Uterus (tissue), 4 donors: ENCODE measurements around the gene TBXAS1. TPM values are rescaled to one million over a fixed set of nuclear protein-coding genes. Genes with fewer than 3 reads are reported as not detected.

Source experiments
- DNase-seq, 2 donors: peaks; one replicate each; pipeline ENCODE4 v3.0.0-alpha.2; 2019 to 2020
- H3K27ac ChIP-seq, 2 donors: fragments of 200-600 bp; sonication (generic); 1 replicate in 1 of 2; 2 replicates in 1 of 2; pipeline ENCODE4 v1.5.1; 2016 to 2018
- H3K27me3 ChIP-seq, 2 donors: fragments of 200-600 bp; sonication (generic); one replicate each; pipeline ENCODE4 v1.5.1; 2018 to 2019; ENCODE audit warnings: control low read depth in 1 of 2
- H3K36me3 ChIP-seq, 2 donors: fragments of 200-600 bp; sonication (generic); one replicate each; pipeline ENCODE4 v1.5.1; 2019; ENCODE audit warnings: control low read depth in 1 of 2
- H3K4me1 ChIP-seq, 2 donors: fragments of 200-600 bp; sonication (generic); one replicate each; pipeline ENCODE4 v1.5.1; 2018 to 2019; ENCODE audit warnings: control low read depth in 1 of 2
- H3K4me3 ChIP-seq, 2 donors: fragments of 200-600 bp; sonication (generic); 1 replicate in 1 of 2; 2 replicates in 1 of 2; pipeline ENCODE4 v1.5.1; 2018 to 2019; ENCODE audit warnings: mild to moderate bottlenecking in 1 of 2
- H3K9me3 ChIP-seq, 2 donors: fragments of 200-600 bp; sonication (generic); one replicate each; pipeline ENCODE4 v1.5.1; 2019; ENCODE audit warnings: control low read depth in 1 of 2
- POLR2A ChIP-seq, 2 donors: fragments of 450-650 bp; IDR thresholded peaks; one replicate each; pipeline ENCODE4 v1.6.1; 2016; ENCODE audit warnings: antibody characterized with exemption in 2 of 2, mild to moderate bottlenecking in 1 of 2, moderate library complexity in 1 of 2
- intact Hi-C: fragments of 100-400 bp; cut with DNase I; formaldehyde crosslinking; loops from one replicate; pipeline ENCODE4 v1.15.1; 2023; ENCODE audit warnings: low total_unique reads
- total RNA-seq, 4 donors: library from RNA; depleted of rRNA in 3 of 4; stranded (reverse); fragments of >200 nt in 3 of 4; gene quantifications; one replicate each; pipeline versions ENCODE4 v1.1.0 to v1.2.4, GENCODE V29; 2014 to 2023
- TF ChIP-seq, protein P1 (sequence below), 4 experiments: fragments of 200-600 bp in 2 of 4; fragments of 450-650 bp in 2 of 4; sonication (generic) in 2 of 4; IDR thresholded peaks; one replicate each; pipeline ENCODE4 v1.5.1; 2016 to 2019; ENCODE audit warnings: antibody characterized with exemption in 4 of 4, mild to moderate bottlenecking in 2 of 4, moderate library complexity in 1 of 4
- donor health status: DM: yes; HTN: yes; CAD: no.

Gene TBXAS1
- total RNA-seq, 4 donors from 2014 or later = 6.6 to 14.3 (median 11.9) TPM

DNA sequence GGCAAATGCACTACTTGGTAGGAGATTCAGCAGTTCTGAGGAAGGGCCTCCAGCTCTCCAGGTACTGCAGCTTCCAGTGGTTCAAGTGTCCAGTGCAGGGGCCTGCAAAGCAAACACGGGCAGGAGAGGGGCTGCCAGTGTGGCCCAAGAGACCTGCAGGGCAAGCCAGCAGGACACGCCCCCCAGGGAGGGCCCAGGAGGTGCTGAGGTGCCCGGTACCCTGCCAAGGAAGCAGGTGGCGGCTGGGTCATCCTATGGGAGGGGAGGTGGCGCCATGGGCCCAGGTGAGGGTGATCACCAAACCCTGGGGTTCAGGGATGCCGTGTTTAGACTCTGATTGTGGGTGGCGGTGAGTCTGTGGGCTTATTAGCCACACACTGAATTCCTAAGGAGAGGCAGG is 188.0 kb downstream of the TBXAS1 start:
- Histone ChIP-seq H3K4me1 (no peaks in the 10 kb centered on the region), H3K36me3 (no peaks in the 10 kb centered on the region), H3K27ac (no peak overlapping the region), H3K27me3 (no peaks in the 10 kb centered on the region), H3K9me3 (no peaks in the 10 kb centered on the region), H3K4me3 (no peak overlapping the region)
- peak in 1 of 2 donors; percentile 11 for DNase-seq
- intact Hi-C loops = no loop called here
- TF ChIP-seq, protein P1, sequence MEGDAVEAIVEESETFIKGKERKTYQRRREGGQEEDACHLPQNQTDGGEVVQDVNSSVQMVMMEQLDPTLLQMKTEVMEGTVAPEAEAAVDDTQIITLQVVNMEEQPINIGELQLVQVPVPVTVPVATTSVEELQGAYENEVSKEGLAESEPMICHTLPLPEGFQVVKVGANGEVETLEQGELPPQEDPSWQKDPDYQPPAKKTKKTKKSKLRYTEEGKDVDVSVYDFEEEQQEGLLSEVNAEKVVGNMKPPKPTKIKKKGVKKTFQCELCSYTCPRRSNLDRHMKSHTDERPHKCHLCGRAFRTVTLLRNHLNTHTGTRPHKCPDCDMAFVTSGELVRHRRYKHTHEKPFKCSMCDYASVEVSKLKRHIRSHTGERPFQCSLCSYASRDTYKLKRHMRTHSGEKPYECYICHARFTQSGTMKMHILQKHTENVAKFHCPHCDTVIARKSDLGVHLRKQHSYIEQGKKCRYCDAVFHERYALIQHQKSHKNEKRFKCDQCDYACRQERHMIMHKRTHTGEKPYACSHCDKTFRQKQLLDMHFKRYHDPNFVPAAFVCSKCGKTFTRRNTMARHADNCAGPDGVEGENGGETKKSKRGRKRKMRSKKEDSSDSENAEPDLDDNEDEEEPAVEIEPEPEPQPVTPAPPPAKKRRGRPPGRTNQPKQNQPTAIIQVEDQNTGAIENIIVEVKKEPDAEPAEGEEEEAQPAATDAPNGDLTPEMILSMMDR (IDR thresholded peaks at IDR 0.05) = no peak
- no peak for TF ChIP-seq POLR2A (IDR thresholded peaks at IDR 0.05)

DNA sequence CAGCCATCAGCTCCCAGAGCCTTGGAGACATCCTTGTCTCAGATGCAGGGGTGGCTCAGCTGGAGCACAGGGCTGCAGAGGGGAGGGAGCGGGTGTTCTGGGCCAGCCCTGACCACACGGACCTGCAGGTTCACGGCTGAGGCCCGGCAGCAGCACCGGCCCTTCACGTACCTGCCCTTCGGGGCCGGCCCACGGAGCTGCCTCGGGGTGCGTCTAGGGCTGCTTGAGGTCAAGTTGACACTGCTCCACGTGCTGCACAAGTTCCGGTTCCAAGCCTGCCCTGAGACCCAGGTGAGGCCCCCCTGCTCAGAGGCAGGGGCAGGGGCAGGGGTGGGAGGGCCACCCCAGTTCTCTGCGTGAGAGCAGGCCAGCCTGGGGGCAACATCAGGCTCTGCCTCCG is 188.5 kb downstream of the TBXAS1 start:
- no peak for TF ChIP-seq POLR2A (IDR thresholded peaks at IDR 0.05)
- no peaks in the 10 kb centered on the region for H3K27me3 ChIP-seq
- no peak overlapping the region for H3K4me3 ChIP-seq
- no peaks in the 10 kb centered on the region for H3K9me3 ChIP-seq
- no peaks in the 10 kb centered on the region for H3K4me1 ChIP-seq
- no peak for DNase-seq
- no peaks in the 10 kb centered on the region for H3K36me3 ChIP-seq
- intact Hi-C loops = no loop called here
- H3K27ac ChIP-seq = no peak overlapping the region

DNA sequence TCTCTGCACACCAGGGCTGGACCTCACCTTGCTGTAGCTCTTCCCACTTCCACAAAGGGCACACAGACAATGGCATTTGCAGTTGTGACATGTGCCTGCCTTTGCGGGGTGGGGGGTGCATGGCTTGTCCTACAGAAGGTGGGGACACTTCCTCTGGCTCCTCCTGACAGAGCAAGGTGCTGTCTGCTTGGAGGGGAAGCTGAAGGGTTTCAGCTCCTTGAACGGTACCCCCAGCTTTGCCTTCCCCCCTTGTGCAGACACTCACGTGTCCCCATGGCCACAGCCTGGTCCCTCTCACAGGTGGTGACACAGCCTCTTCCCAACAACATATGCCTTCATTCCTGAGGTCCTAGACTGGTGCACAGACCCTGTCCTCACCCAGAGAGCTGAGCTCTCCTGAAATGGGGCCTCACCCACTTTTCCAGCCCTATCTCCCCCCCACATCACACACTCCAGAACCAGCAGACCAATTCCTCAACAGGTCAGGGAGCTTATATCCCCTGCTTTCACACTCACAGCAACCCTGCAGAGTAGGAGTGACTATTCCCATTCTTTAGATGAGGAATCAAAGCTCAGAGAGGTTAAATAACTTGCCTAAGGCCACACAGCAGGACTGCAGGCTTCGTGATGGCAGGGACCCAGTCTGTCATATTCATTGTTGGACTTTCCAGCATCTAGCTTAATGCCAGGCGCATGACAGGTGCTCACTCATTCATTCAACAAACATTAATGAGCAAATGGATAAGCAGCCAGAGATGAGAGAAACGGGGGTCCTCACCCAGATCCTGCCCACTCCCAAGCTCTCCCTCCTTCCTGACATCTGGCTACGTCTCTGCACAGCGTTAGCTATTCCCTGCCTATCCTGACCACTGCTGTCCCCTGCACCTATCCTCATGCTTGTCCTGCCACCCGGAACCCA is 189.3 kb downstream of the TBXAS1 start:
- Histone ChIP-seq H3K4me1 (no peaks in the 10 kb centered on the region), H3K36me3 (no peaks in the 10 kb centered on the region), H3K9me3 (no peaks in the 10 kb centered on the region), H3K27ac (no peak overlapping the region), H3K4me3 (no peak overlapping the region), H3K27me3 (no peaks in the 10 kb centered on the region)
- DNase-seq = no peak
- TF ChIP-seq, protein P1 (IDR thresholded peaks at IDR 0.05) = no peak
- intact Hi-C loops = no loop called here

DNA sequence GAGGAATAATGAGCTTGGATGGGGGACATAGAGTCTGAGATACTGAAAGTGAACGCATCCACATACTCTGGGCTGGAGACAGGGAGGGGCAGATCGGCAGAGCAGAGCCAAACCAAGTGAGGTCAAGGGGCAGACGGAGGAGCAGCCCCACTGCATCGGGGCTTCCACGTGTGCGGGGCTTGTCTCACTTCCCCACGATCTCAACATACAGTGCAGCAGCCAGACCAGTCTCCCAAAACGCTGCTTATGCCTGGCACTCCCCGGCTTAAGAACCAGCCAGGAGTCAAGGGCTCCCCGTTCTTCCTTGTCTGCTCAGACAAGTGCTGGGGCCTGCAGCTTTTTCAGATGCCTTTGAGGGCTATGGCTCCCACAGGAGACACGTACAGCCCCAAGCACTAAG is 190.1 kb downstream of the TBXAS1 start:
- no peak overlapping the region for H3K27ac ChIP-seq
- TF ChIP-seq POLR2A (IDR thresholded peaks at IDR 0.05) = no peak
- TF ChIP-seq, protein P1 (IDR thresholded peaks at IDR 0.05) = no peak
- intact Hi-C loops = no loop called here
- H3K27me3 ChIP-seq = no peaks in the 10 kb centered on the region
- H3K4me1 ChIP-seq = no peaks in the 10 kb centered on the region
- no peak overlapping the region for H3K4me3 ChIP-seq
- H3K9me3 ChIP-seq = no peaks in the 10 kb centered on the region
- no peaks in the 10 kb centered on the region for H3K36me3 ChIP-seq
- no peak for DNase-seq

DNA sequence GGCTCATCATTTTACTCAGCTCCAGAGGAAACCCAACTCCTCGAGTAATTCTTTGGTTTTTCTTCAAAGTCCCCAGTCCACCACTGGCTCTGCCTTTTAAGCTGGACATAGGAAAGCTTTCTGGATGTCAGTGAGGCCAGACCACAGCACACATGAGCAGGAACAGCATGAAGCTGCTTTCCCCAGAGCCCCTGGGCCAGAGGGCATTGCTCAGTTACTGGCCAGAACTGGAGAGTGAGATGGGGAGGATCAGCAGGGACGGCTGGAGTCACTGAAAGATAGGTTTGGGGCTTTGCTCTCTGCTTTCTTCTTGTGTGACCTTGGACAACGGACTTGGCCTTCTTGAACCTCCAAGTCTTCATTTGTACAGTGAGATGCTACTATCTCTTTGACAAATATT is 190.5 kb downstream of the TBXAS1 start:
- Histone ChIP-seq H3K27me3 (no peaks in the 10 kb centered on the region), H3K4me1 (no peaks in the 10 kb centered on the region), H3K36me3 (no peaks in the 10 kb centered on the region), H3K9me3 (no peaks in the 10 kb centered on the region), H3K27ac (no peak overlapping the region), H3K4me3 (no peak overlapping the region)
- intact Hi-C loops = no loop called here
- DNase-seq = no peak
- TF ChIP-seq, protein P1 (IDR thresholded peaks at IDR 0.05) = no peak
- no peak for TF ChIP-seq POLR2A (IDR thresholded peaks at IDR 0.05)
